Right lobe of liver (tissue), 6 donors: ENCODE results near the gene GRM8. TPM values are rescaled to one million over a fixed set of nuclear protein-coding genes. Genes with fewer than 3 reads are reported as not detected.

Source experiments
- ATAC-seq, 4 donors: fragments of 200-7000 bp; cut with Tn5 transposase; one replicate each; pipeline ENCODE4 v1.9.1; 2020; ENCODE audit warnings: mild to moderate bottlenecking in 4 of 4, moderate library complexity in 4 of 4
- DNase-seq, 3 donors: peaks; one replicate each; pipeline ENCODE4 v3.0.0-alpha.2; 2020
- H3K27ac ChIP-seq, 3 donors: fragments of 200-600 bp; one replicate each; pipeline ENCODE4 v1.8.0; 2022
- H3K27me3 ChIP-seq, 2 donors: fragments of 200-600 bp; one replicate each; pipeline ENCODE4 v1.8.0; 2022
- H3K36me3 ChIP-seq, 4 donors: fragments of 200-600 bp; sonication (generic) in 1 of 4; one replicate each; pipeline versions ENCODE4 v1.5.1 to v1.8.0; 2017 to 2022; ENCODE audit warnings: control low read depth in 1 of 4
- H3K4me1 ChIP-seq, 4 donors: fragments of 200-600 bp; sonication (generic) in 1 of 4; one replicate each; pipeline versions ENCODE4 v1.5.1 to v1.8.0; 2017 to 2022; ENCODE audit warnings: control low read depth in 1 of 4
- H3K4me3 ChIP-seq, 3 donors: fragments of 200-600 bp; one replicate each; pipeline ENCODE4 v1.8.0; 2022
- H3K9me3 ChIP-seq, 4 donors: fragments of 200-600 bp; sonication (generic) in 1 of 4; one replicate each; pipeline versions ENCODE4 v1.5.1 to v1.8.0; 2017 to 2022; ENCODE audit warnings: control low read depth in 1 of 4
- CTCF ChIP-seq, 4 donors: fragments of 200-600 bp in 3 of 4; fragments of 450-650 bp in 1 of 4; IDR thresholded peaks; one replicate each; pipeline versions ENCODE4 v1.5.1 to v1.8.0; 2016 to 2022; ENCODE audit warnings: antibody characterized with exemption in 4 of 4, mild to moderate bottlenecking in 2 of 4
- POLR2A ChIP-seq: fragments of 450-650 bp; IDR thresholded peaks from one replicate; pipeline ENCODE4 v1.6.1; 2017; ENCODE audit warnings: antibody characterized with exemption, mild to moderate bottlenecking
- WGBS: methylation state at CpG from one replicate; pipeline ENCODE4 v1.1.6; 2018; ENCODE audit warnings: low coverage, low lambda C conversion rate; ENCODE audit not compliant: insufficient coverage; ENCODE audit errors: missing lambda C conversion rate; 5-methylcytosine and 5-hydroxymethylcytosine counted together
- intact Hi-C, 2 donors: fragments of 100-400 bp; cut with DNase I; formaldehyde crosslinking; loops; one replicate each; pipeline versions ENCODE4 v1.11.2 to v1.14.1; 2022
- total RNA-seq, 6 experiments: library from RNA; depleted of rRNA in 2 of 6; stranded (reverse); fragments of >200 nt in 2 of 6; fragmentation: NEBNext Ultra II Directional in 3 of 6; extraction: Animal tissue kit (Norgen Biotek cat#: 25700) in 3 of 6; gene quantifications; one replicate each; pipeline versions ENCODE4 v1.1.0 to v1.2.4, GENCODE V29; 2016 to 2023
- donor health status: DM: no; HTN: yes; CAD: no.
- donor health status: DM: no; HTN: no; CAD: no.
- donor health status: DM: no; HTN: no; CAD: no.
- donor health status: DM: no; HTN: yes; CAD: no.
- donor health status: DM: no; HTN: yes; CAD: no.

The GRM8 gene
- total RNA-seq, 6 experiments from 2014 or later = 0.12 to 8.4 (median 2.7) TPM

- WGBS = 39% methylated on average over 5 of the region's 7 CpGs
- Histone ChIP-seq H3K27me3 (no peaks in the 10 kb centered on the region), H3K36me3 (no peaks in the 10 kb centered on the region), H3K4me3 (no peak overlapping the region), H3K4me1 (no peaks in the 10 kb centered on the region), H3K9me3 (no peaks in the 10 kb centered on the region), H3K27ac (no peak overlapping the region)
- TF ChIP-seq POLR2A = no peak
- no peak for TF ChIP-seq CTCF (IDR thresholded peaks at IDR 0.05)
- intact Hi-C loops = no loop called here
- ATAC-seq (peak; percentile 70 to 98 (median 76)), DNase-seq (peak in 1 of 3 donors; percentile 62)
Measured at GRCh38 chr7:127041689-127042452, 210.9 kb downstream of the GRM8 start.

- Histone ChIP-seq H3K4me1 (peaks cover 0 to 3% (median 0%) of the 10 kb centered on the region in 4 donors), H3K27me3 (no peaks in the 10 kb centered on the region), H3K4me3 (no peak overlapping the region), H3K36me3 (no peaks in the 10 kb centered on the region), H3K27ac (no peak overlapping the region), H3K9me3 (no peaks in the 10 kb centered on the region)
- no peak for DNase-seq
- intact Hi-C loops = no loop called here
- ATAC-seq = no peak
- 80% methylated on average over 2 of the region's 2 CpGs for WGBS
- TF ChIP-seq CTCF (IDR thresholded peaks at IDR 0.05) = no peak
Measured at GRCh38 chr7:127040042-127040441, 212.7 kb downstream of the GRM8 start.

DNA sequence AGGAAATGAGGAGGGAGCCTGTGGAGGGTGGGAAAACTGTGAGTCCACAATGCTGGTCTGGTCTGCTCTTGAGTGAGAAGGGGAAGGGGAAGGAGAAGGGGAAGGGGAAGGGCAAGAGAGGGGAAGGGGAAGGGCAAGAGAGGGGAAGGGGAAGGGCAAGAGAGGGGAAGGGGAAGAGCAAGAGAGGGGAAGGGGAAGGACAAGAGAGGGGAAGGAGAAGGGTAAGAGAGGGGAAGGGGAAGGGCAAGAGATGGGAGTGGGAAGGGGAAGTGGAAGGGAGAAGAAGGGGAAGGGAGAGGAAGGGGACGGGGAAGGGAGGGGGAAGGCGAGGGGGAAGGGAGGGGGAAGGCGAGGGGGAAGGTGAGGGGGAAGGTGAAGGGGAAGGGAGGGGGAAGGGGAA, 213.2 kb downstream of the GRM8 start:
- Histone ChIP-seq H3K27ac (no peak overlapping the region), H3K27me3 (no peaks in the 10 kb centered on the region), H3K36me3 (no peaks in the 10 kb centered on the region), H3K4me1 (peaks cover 0 to 8% (median 2%) of the 10 kb centered on the region in 4 donors), H3K9me3 (no peaks in the 10 kb centered on the region), H3K4me3 (no peak overlapping the region)
- 73% methylated on average over 3 of the region's 3 CpGs for WGBS
- DNase-seq (no peak), ATAC-seq (no peak)
- intact Hi-C loops = no loop called here
- TF ChIP-seq CTCF (IDR thresholded peaks at IDR 0.05) (no peak), POLR2A (no peak)

- WGBS = 55% methylated on average over 6 of the region's 6 CpGs
- Histone ChIP-seq H3K27me3 (no peaks in the 10 kb centered on the region), H3K4me3 (no peak overlapping the region), H3K9me3 (no peaks in the 10 kb centered on the region), H3K36me3 (no peaks in the 10 kb centered on the region), H3K27ac (peak overlapping the region in 2 of 3 donors; percentile 20 to 23), H3K4me1 (peaks cover 0 to 12% (median 6%) of the 10 kb centered on the region in 4 donors)
- TF ChIP-seq CTCF (IDR thresholded peaks at IDR 0.05) (no peak), POLR2A (no peak)
- ATAC-seq (peak; percentile 83 to 88 (median 84)), DNase-seq (peak in 2 of 3 donors; percentile 35 to 65)
- intact Hi-C loops = no loop called here
Measured at GRCh38 chr7:127035203-127035849, 217.4 kb downstream of the GRM8 start.
